Lung (tissue), 12 donors: Measurements from ENCODE around the gene INO80E. TPM values are rescaled to one million over a fixed set of nuclear protein-coding genes. Genes with fewer than 3 reads are reported as not detected.

Source experiments
- ATAC-seq: fragments of 200-7000 bp; cut with Tn5 transposase; one replicate; pipeline ENCODE4 v1.9.1; 2020; ENCODE audit warnings: moderate number of reproducible peaks; ENCODE audit not compliant: insufficient read depth, low FRiP score
- DNase-seq, 3 donors: peaks; one replicate each; pipeline ENCODE4 v3.0.0-alpha.2; 2013 to 2017
- H3K27ac ChIP-seq, 2 donors: one replicate each; pipeline ENCODE4 v1.5.1; 2013; ENCODE audit warnings: mild to moderate bottlenecking in 2 of 2, moderate library complexity in 2 of 2, control low read depth in 1 of 2, inconsistent platforms in 1 of 2, low read depth in 1 of 2, low read length in 1 of 2
- H3K27me3 ChIP-seq, 3 donors: one replicate each; pipeline ENCODE4 v1.5.1; 2013; ENCODE audit warnings: low read length in 2 of 3; ENCODE audit not compliant: control insufficient read depth in 3 of 3, insufficient read depth in 3 of 3
- H3K36me3 ChIP-seq, 4 donors: one replicate each; pipeline ENCODE4 v1.5.1; 2013; ENCODE audit warnings: low read length in 4 of 4, mild to moderate bottlenecking in 1 of 4, moderate library complexity in 1 of 4; ENCODE audit not compliant: control insufficient read depth in 4 of 4, insufficient read depth in 4 of 4
- H3K4me1 ChIP-seq, 5 donors: one replicate each; pipeline ENCODE4 v1.5.1; 2013; ENCODE audit warnings: low read length in 5 of 5, mild to moderate bottlenecking in 2 of 5, moderate library complexity in 1 of 5; ENCODE audit not compliant: control insufficient read depth in 5 of 5, insufficient read depth in 5 of 5
- H3K4me3 ChIP-seq: one replicate; pipeline ENCODE4 v1.5.1; 2013; ENCODE audit warnings: mild to moderate bottlenecking, control low read depth, moderate library complexity
- H3K9ac ChIP-seq, 2 donors: one replicate each; pipeline ENCODE4 v1.5.1; 2013; ENCODE audit warnings: low read length in 2 of 2, control low read depth in 1 of 2; ENCODE audit not compliant: insufficient read depth in 1 of 2
- H3K9me3 ChIP-seq, 4 donors: one replicate each; pipeline ENCODE4 v1.5.1; 2013; ENCODE audit warnings: low read length in 3 of 4, mild to moderate bottlenecking in 1 of 4, moderate library complexity in 1 of 4; ENCODE audit not compliant: control insufficient read depth in 4 of 4, insufficient read depth in 3 of 4
- WGBS, 2 donors: extraction: QIAGEN DNeasy Blood & Tissue Kit; methylation state at CpG; one replicate each; pipeline ENCODE4 v1.1.7; 2013; 5-methylcytosine and 5-hydroxymethylcytosine counted together
- polyA plus RNA-seq, 2 donors: library from polyadenylated mRNA; stranded (reverse); fragments of 200-250 nt; gene quantifications; one replicate each; pipeline ENCODE4 v1.2.1, GENCODE V29; 2013
- total RNA-seq, 2 donors: library from RNA; depleted of rRNA in 1 of 2; stranded (reverse); fragments of >200 nt in 1 of 2; gene quantifications; one replicate each; pipeline ENCODE4 v1.2.1, GENCODE V29; 2014 to 2021
- TF ChIP-seq, protein P1 (sequence below): IDR thresholded peaks from 2 replicates; pipeline ENCODE4 v1.5.1; 2012; ENCODE audit warnings: mild to moderate bottlenecking; ENCODE audit errors: control extremely low read depth, extremely low read depth
- donor health status: control.
- donor health status: control.
- donor health status: Bipolar disorder and iron deficiency.
- donor health status: healthy.
- donor health status: DM: yes; HTN: yes; CAD: no.

The INO80E gene
- total and polyA plus RNA-seq, 4 donors: 37.5 to 105 (median 60.2) TPM

DNA sequence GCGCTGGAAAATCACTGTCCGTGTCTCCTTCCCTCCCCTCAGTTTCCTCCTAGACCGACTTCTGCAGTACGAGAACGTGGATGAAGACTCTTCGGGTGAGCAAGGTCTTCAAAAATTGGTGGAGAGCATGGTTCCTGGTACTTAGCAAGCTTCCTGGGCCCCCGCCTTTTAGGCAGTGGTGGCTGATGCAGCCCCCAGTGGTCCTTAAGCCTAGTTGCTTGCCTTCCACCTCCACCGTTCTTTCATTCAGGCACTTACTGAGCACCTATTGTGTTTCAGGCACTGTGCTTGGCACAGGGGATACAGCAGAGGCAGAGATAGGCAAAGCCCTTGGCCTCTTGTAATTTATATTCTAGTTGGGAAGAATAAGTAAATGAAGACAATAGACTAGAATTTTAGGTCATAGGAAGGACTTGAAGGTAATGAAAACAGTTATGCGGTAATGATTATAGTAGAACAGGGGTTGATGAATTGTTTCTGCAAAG is 767 bp downstream of the INO80E start:
- Histone ChIP-seq H3K4me1 (peaks cover 0 to 21% (median 8%) of the 10 kb centered on the region in 5 donors), H3K9ac (peak overlapping the region; percentile 24 to 58), H3K27me3 (no peaks in the 10 kb centered on the region), H3K27ac (no peak overlapping the region), H3K36me3 (peaks cover 0 to 35% (median 13%) of the 10 kb centered on the region in 4 donors), H3K9me3 (no peaks in the 10 kb centered on the region), H3K4me3 (peak overlapping the region; percentile 91)
- TF ChIP-seq, protein P1, sequence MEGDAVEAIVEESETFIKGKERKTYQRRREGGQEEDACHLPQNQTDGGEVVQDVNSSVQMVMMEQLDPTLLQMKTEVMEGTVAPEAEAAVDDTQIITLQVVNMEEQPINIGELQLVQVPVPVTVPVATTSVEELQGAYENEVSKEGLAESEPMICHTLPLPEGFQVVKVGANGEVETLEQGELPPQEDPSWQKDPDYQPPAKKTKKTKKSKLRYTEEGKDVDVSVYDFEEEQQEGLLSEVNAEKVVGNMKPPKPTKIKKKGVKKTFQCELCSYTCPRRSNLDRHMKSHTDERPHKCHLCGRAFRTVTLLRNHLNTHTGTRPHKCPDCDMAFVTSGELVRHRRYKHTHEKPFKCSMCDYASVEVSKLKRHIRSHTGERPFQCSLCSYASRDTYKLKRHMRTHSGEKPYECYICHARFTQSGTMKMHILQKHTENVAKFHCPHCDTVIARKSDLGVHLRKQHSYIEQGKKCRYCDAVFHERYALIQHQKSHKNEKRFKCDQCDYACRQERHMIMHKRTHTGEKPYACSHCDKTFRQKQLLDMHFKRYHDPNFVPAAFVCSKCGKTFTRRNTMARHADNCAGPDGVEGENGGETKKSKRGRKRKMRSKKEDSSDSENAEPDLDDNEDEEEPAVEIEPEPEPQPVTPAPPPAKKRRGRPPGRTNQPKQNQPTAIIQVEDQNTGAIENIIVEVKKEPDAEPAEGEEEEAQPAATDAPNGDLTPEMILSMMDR: no peak
- no peak for ATAC-seq
- 18 to 21% methylated on average over 9 of the region's 9 CpGs for WGBS, 2 donors
- no peak for DNase-seq

DNA sequence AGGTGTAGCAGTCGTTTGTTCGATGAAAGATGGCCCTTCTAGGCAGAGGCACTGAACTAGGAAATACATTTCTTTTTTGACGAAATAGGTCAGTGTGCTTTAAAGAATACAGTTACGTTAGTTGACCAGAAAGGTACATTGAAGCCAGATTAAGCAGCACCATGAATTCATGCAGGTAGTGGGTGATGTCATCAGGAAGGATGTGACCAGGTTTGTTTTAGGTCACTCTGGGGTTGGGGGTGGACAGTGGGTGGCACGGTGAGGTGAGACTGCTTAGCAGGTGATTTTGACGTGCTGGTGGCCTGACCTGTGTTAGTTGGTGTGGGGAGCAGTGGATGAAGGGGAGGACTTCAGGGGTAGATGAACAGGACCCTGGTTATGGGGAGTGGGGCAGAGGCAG is 3.6 kb downstream of the INO80E start:
- Histone ChIP-seq H3K4me3 (no peak overlapping the region), H3K4me1 (peaks cover 0 to 14% (median 4%) of the 10 kb centered on the region in 5 donors), H3K27ac (no peak overlapping the region), H3K27me3 (no peaks in the 10 kb centered on the region), H3K9ac (no peak overlapping the region), H3K9me3 (no peaks in the 10 kb centered on the region), H3K36me3 (peaks cover 0 to 25% (median 2%) of the 10 kb centered on the region in 4 donors)
- 90 to 93% methylated on average over 6 of the region's 6 CpGs for WGBS, 2 donors
- ATAC-seq (no peak), DNase-seq (no peak)
- TF ChIP-seq, protein P1: no peak

DNA sequence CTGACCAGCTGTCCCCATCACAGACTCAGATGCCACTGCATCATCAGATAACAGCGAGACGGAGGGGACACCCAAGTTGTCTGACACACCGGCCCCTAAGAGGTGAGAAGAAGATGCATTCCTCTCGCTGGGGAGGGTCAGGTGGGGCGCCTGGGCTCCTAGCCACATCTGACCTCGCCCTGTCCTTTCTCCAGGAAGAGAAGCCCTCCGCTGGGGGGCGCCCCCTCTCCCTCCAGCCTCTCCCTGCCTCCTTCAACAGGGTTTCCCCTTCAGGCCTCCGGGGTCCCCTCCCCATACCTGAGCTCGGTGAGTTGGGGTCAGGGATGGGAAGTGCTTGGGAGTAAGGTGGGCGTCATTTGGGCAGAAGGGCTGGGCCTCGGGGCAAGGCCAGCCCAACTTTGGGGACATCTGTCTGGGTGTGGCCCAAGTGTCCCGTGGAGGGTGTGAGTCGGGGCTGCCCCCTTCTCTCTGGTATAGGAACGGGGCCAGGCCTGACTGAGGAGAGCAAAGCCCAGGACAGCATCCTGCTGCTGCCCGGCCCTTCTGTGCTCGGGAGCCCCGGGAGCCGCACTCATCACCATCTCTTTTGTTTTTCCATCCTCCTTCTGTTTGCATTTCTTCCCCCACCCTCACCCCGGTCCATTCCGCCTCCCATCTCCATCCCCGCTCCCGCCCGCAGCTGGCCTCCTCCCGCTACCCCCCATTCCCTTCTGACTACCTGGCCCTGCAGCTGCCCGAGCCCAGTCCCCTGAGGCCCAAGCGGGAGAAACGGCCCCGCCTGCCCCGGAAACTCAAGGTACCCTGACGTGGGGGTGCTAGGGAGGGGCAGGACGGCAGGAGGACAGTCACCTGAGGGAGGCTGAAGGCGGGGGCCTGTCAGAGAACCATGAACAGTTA is 4.9 kb downstream of the INO80E start:
- peaks cover 0 to 26% (median 2%) of the 10 kb centered on the region in 4 donors for H3K36me3 ChIP-seq

More for the DNA sequence above, 4.9 kb downstream of the INO80E start:
- no peak overlapping the region for H3K9ac ChIP-seq
- H3K27ac ChIP-seq: no peak overlapping the region
- no peaks in the 10 kb centered on the region for H3K27me3 ChIP-seq
- ATAC-seq: no peak
- no peak overlapping the region for H3K4me3 ChIP-seq
- DNase-seq: no peak
- 88% methylated on average over 30 to 33 of the region's 33 CpGs for WGBS, 2 donors
- TF ChIP-seq, protein P1: no peak
- no peaks in the 10 kb centered on the region for H3K9me3 ChIP-seq
- peaks cover 0 to 9% (median 0%) of the 10 kb centered on the region in 5 donors for H3K4me1 ChIP-seq
